Measurements from ENCODE around the gene MACROH2A2. TPM values are rescaled to one million over a fixed set of nuclear protein-coding genes. Genes with fewer than 3 reads are reported as not detected.

Gene MACROH2A2
- total and polyA plus RNA-seq, 2 experiments from 2014 or later, result 11.6 to 16.2 TPM

DNA sequence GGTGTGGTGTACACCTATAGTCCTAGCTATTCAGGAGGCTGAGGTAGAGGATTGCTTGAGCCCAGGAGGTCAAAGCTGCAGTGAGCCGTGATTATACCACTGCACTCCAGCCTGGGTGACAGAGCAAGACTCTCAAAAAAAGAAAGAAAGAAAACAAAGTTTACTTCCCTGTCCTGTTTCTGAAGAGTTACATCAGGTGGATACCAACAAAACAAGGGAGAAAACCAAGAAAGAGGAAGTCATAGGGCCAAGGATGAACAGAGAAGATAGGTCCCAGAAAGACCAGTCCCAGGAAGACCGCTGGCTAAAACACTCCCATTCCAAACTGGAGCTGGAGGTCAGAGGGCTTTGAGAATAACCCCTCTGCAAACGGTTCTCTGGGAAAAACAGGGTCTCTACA is 13.5 kb downstream of the MACROH2A2 start:
- ATAC-seq (no peak), DNase-seq (ENCODE audit: low spot score) (no peak)
- Histone ChIP-seq H3K4me1 (ENCODE audit: insufficient read depth) (no peaks in the 10 kb centered on the region), H3K4me3 (no peak overlapping the region), H3K27ac (ENCODE audit: low read depth) (no peak overlapping the region), H3K79me2 (replicated peaks; ENCODE audit: insufficient read depth) (no peaks in the 10 kb centered on the region), H3K4me2 (no peak overlapping the region), H4K20me1 (replicated peaks; ENCODE audit: insufficient read depth) (no peaks in the 10 kb centered on the region; the same call in 1 of the 2 replicates), H3K27me3 (ENCODE audit: insufficient read depth) (no peaks in the 10 kb centered on the region), H3K36me3 (ENCODE audit: insufficient read depth) (no peaks in the 10 kb centered on the region), H3K9me2 (ENCODE audit: insufficient read depth) (no peaks in the 10 kb centered on the region), H3F3A (replicated peaks; ENCODE audit: low read depth) (no peaks in the 10 kb centered on the region), H2AFZ (no peak overlapping the region)
- Mint-ChIP-seq H3K27me3 (ENCODE audit: insufficient read depth, low read depth, poor library complexity) (no peaks in the 10 kb centered on the region), H3K27ac (no peak overlapping the region), H3K36me3 (ENCODE audit: low read depth) (no peaks in the 10 kb centered on the region), H3K4me1 (peaks cover 6% of the 10 kb centered on the region; the same call in 2 of the 3 replicates), H3K4me3 (no peak overlapping the region), H3K9me3 (no peaks in the 10 kb centered on the region)
- TF ChIP-seq, protein P1, sequence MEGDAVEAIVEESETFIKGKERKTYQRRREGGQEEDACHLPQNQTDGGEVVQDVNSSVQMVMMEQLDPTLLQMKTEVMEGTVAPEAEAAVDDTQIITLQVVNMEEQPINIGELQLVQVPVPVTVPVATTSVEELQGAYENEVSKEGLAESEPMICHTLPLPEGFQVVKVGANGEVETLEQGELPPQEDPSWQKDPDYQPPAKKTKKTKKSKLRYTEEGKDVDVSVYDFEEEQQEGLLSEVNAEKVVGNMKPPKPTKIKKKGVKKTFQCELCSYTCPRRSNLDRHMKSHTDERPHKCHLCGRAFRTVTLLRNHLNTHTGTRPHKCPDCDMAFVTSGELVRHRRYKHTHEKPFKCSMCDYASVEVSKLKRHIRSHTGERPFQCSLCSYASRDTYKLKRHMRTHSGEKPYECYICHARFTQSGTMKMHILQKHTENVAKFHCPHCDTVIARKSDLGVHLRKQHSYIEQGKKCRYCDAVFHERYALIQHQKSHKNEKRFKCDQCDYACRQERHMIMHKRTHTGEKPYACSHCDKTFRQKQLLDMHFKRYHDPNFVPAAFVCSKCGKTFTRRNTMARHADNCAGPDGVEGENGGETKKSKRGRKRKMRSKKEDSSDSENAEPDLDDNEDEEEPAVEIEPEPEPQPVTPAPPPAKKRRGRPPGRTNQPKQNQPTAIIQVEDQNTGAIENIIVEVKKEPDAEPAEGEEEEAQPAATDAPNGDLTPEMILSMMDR (conservative IDR thresholded peaks at IDR 0.05; ENCODE audit: low read depth in 2 of 2), result no peak
- TF ChIP-seq JUNB (IDR thresholded peaks at IDR 0.05; ENCODE audit: unreplicated experiment), result no peak

DNA sequence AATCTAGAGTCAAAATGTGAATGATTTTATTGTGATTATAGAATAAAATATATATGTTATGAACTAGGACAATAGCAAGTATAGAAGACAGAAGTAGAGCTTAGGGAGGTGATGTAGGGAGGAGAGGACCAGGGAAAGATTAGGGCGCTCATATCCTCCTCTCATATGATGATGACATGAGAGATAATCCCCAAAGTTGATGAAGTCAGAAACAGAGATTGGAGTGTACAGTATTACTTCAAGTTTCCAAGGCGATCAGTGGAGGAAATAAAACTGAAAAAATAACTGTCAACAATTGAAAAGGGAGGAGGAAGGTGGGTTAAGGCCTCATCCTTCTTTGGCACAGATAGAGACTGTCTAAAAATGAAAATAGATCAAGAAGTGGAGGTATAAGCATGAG is 14.9 kb downstream of the MACROH2A2 start:
- ATAC-seq, result no peak

DNA sequence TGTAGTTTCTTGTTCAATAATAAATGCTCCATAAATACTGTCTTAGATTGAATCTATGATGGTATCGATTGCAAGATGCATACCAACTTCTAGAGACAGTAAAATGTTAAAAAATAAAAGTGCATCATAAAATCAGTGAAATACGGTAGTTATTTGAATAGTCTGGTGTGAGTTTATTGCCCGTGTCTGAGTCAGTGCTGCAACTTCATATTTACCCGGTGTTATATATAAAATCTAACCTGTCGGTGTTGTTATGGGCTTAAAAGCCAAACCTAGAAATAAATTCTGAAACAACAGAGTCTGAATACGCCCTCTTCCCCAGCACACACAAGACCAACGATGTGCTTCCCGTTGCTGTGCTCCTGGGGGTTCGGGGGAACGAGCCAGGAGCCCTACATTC is 16.3 kb downstream of the MACROH2A2 start:
- no peak overlapping the region for H2AFZ ChIP-seq
- H3K27ac Mint-ChIP-seq, result no peak overlapping the region
- no peaks in the 10 kb centered on the region for H3K79me2 ChIP-seq (replicated peaks; ENCODE audit: insufficient read depth)
- H3K36me3 ChIP-seq (ENCODE audit: insufficient read depth), result no peaks in the 10 kb centered on the region
- H3F3A ChIP-seq (replicated peaks; ENCODE audit: low read depth), result no peaks in the 10 kb centered on the region
- H3K4me2 ChIP-seq, result no peak overlapping the region
- H3K9me2 ChIP-seq (ENCODE audit: insufficient read depth), result no peaks in the 10 kb centered on the region
- no peaks in the 10 kb centered on the region for H3K27me3 ChIP-seq (ENCODE audit: insufficient read depth)
- no peaks in the 10 kb centered on the region; the same call in 1 of the 2 replicates for H4K20me1 ChIP-seq (replicated peaks; ENCODE audit: insufficient read depth)
- no peak overlapping the region for H3K4me3 ChIP-seq
- no peak overlapping the region for H3K4me3 Mint-ChIP-seq
- no peaks in the 10 kb centered on the region for H3K4me1 Mint-ChIP-seq
- H3K36me3 Mint-ChIP-seq (ENCODE audit: low read depth), result no peaks in the 10 kb centered on the region
- H3K27ac ChIP-seq (ENCODE audit: low read depth), result no peak overlapping the region
- H3K4me1 ChIP-seq (ENCODE audit: insufficient read depth), result no peaks in the 10 kb centered on the region
- ATAC-seq, result no peak
- no peaks in the 10 kb centered on the region for H3K9me3 Mint-ChIP-seq
- H3K27me3 Mint-ChIP-seq (ENCODE audit: insufficient read depth, low read depth, poor library complexity), result no peaks in the 10 kb centered on the region
- DNase-seq (ENCODE audit: low spot score), result no peak
- no peak for TF ChIP-seq POLR2AphosphoS5 (IDR thresholded peaks at IDR 0.05; ENCODE audit: low read depth)
- no peak for TF ChIP-seq NANOG (IDR thresholded peaks at IDR 0.05; ENCODE audit: borderline replicate concordance)
- TF ChIP-seq, protein P2, sequence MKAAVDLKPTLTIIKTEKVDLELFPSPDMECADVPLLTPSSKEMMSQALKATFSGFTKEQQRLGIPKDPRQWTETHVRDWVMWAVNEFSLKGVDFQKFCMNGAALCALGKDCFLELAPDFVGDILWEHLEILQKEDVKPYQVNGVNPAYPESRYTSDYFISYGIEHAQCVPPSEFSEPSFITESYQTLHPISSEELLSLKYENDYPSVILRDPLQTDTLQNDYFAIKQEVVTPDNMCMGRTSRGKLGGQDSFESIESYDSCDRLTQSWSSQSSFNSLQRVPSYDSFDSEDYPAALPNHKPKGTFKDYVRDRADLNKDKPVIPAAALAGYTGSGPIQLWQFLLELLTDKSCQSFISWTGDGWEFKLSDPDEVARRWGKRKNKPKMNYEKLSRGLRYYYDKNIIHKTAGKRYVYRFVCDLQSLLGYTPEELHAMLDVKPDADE (IDR thresholded peaks at IDR 0.05), result no peak
- no peak for TF ChIP-seq EZH2 (IDR thresholded peaks at IDR 0.05; ENCODE audit: low read depth, unreplicated experiment)
- no peak for TF ChIP-seq JUNB (IDR thresholded peaks at IDR 0.05; ENCODE audit: unreplicated experiment)
- TF ChIP-seq, protein P3, sequence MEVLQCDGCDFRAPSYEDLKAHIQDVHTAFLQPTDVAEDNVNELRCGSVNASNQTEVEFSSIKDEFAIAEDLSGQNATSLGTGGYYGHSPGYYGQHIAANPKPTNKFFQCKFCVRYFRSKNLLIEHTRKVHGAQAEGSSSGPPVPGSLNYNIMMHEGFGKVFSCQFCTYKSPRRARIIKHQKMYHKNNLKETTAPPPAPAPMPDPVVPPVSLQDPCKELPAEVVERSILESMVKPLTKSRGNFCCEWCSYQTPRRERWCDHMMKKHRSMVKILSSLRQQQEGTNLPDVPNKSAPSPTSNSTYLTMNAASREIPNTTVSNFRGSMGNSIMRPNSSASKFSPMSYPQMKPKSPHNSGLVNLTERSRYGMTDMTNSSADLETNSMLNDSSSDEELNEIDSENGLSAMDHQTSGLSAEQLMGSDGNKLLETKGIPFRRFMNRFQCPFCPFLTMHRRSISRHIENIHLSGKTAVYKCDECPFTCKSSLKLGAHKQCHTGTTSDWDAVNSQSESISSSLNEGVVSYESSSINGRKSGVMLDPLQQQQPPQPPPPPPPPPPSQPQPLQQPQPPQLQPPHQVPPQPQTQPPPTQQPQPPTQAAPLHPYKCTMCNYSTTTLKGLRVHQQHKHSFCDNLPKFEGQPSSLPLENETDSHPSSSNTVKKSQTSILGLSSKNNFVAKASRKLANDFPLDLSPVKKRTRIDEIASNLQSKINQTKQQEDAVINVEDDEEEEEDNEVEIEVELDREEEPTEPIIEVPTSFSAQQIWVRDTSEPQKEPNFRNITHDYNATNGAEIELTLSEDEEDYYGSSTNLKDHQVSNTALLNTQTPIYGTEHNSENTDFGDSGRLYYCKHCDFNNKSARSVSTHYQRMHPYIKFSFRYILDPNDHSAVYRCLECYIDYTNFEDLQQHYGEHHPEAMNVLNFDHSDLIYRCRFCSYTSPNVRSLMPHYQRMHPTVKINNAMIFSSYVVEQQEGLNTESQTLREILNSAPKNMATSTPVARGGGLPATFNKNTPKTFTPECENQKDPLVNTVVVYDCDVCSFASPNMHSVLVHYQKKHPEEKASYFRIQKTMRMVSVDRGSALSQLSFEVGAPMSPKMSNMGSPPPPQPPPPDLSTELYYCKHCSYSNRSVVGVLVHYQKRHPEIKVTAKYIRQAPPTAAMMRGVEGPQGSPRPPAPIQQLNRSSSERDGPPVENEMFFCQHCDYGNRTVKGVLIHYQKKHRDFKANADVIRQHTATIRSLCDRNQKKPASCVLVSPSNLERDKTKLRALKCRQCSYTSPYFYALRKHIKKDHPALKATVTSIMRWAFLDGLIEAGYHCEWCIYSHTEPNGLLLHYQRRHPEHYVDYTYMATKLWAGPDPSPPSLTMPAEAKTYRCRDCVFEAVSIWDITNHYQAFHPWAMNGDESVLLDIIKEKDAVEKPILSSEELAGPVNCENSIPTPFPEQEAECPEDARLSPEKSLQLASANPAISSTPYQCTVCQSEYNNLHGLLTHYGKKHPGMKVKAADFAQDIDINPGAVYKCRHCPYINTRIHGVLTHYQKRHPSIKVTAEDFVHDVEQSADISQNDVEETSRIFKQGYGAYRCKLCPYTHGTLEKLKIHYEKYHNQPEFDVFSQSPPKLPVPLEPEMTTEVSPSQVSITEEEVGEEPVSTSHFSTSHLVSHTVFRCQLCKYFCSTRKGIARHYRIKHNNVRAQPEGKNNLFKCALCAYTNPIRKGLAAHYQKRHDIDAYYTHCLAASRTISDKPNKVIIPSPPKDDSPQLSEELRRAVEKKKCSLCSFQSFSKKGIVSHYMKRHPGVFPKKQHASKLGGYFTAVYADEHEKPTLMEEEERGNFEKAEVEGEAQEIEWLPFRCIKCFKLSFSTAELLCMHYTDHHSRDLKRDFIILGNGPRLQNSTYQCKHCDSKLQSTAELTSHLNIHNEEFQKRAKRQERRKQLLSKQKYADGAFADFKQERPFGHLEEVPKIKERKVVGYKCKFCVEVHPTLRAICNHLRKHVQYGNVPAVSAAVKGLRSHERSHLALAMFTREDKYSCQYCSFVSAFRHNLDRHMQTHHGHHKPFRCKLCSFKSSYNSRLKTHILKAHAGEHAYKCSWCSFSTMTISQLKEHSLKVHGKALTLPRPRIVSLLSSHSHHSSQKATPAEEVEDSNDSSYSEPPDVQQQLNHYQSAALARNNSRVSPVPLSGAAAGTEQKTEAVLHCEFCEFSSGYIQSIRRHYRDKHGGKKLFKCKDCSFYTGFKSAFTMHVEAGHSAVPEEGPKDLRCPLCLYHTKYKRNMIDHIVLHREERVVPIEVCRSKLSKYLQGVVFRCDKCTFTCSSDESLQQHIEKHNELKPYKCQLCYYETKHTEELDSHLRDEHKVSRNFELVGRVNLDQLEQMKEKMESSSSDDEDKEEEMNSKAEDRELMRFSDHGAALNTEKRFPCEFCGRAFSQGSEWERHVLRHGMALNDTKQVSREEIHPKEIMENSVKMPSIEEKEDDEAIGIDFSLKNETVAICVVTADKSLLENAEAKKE (CRISPR knock-in tag; IDR thresholded peaks at IDR 0.05), result no peak
- TF ChIP-seq EZH2phosphoT487 (IDR thresholded peaks at IDR 0.05; ENCODE audit: unreplicated experiment), result no peak

More for the DNA sequence above, 14.9 kb downstream of the MACROH2A2 start:
- H3K4me1 Mint-ChIP-seq, result no peaks in the 10 kb centered on the region
- no peak overlapping the region for H3K27ac Mint-ChIP-seq
- H3K9me3 Mint-ChIP-seq, result no peaks in the 10 kb centered on the region
- H3K4me1 ChIP-seq (ENCODE audit: insufficient read depth), result no peaks in the 10 kb centered on the region
- no peaks in the 10 kb centered on the region for H3K36me3 ChIP-seq (ENCODE audit: insufficient read depth)
- H2AFZ ChIP-seq, result no peak overlapping the region
- H3K4me2 ChIP-seq, result no peak overlapping the region
- H3K79me2 ChIP-seq (replicated peaks; ENCODE audit: insufficient read depth), result no peaks in the 10 kb centered on the region
- no peaks in the 10 kb centered on the region for H3K36me3 Mint-ChIP-seq (ENCODE audit: low read depth)
- no peaks in the 10 kb centered on the region for H3K27me3 ChIP-seq (ENCODE audit: insufficient read depth)
- no peak for DNase-seq (ENCODE audit: low spot score)
- H3K27me3 Mint-ChIP-seq (ENCODE audit: insufficient read depth, low read depth, poor library complexity), result no peaks in the 10 kb centered on the region
- no peaks in the 10 kb centered on the region for H3K9me2 ChIP-seq (ENCODE audit: insufficient read depth)
- H3K4me3 ChIP-seq, result no peak overlapping the region
- H3K4me3 Mint-ChIP-seq, result no peak overlapping the region
- no peaks in the 10 kb centered on the region; the same call in 1 of the 2 replicates for H4K20me1 ChIP-seq (replicated peaks; ENCODE audit: insufficient read depth)
- TF ChIP-seq JUNB (IDR thresholded peaks at IDR 0.05; ENCODE audit: unreplicated experiment), result no peak
- no peak overlapping the region for H3K27ac ChIP-seq (ENCODE audit: low read depth)
- no peaks in the 10 kb centered on the region for H3F3A ChIP-seq (replicated peaks; ENCODE audit: low read depth)

Data from GM23338 (cell line).